Mesendoderm (in vitro differentiated cells): ENCODE measurements around the gene KIAA2012.

ENCODE experiments used
- DNase-seq: peaks from one replicate; pipeline ENCODE4 v3.0.0; 2013
- H2AK5ac ChIP-seq: 2 replicates; pipeline ENCODE4 v1.6.1; 2013; ENCODE audit warnings: low read length, inconsistent platforms
- H2BK120ac ChIP-seq: 2 replicates; pipeline ENCODE4 v1.6.1; 2013; ENCODE audit warnings: low read depth, mild to moderate bottlenecking, low read length, moderate library complexity, mixed read lengths
- H2BK15ac ChIP-seq: replicated peaks from 2 replicates; pipeline ENCODE4 v1.6.1; 2013; ENCODE audit warnings: low read depth, mild to moderate bottlenecking, moderate library complexity
- H2BK5ac ChIP-seq: 2 replicates; pipeline ENCODE4 v1.6.1; 2013; ENCODE audit warnings: low read length, inconsistent platforms
- H3K18ac ChIP-seq: 2 replicates; pipeline ENCODE4 v1.6.1; 2013; ENCODE audit warnings: mild to moderate bottlenecking, low read length, mixed read lengths
- H3K23ac ChIP-seq: one replicate; pipeline ENCODE4 v1.6.1; 2013; ENCODE audit warnings: low read length
- H3K27ac ChIP-seq: 2 replicates; pipeline ENCODE4 v1.5.1; 2013; ENCODE audit warnings: low read depth, mild to moderate bottlenecking, inconsistent platforms, low read length, moderate library complexity
- H3K27me3 ChIP-seq: 2 replicates; pipeline ENCODE4 v1.6.1; 2013; ENCODE audit warnings: low read length, control low read depth, mild to moderate bottlenecking, inconsistent platforms; ENCODE audit not compliant: insufficient read depth, poor library complexity
- H3K36me3 ChIP-seq: 2 replicates; pipeline ENCODE4 v1.6.1; 2013; ENCODE audit warnings: low read length, inconsistent platforms; ENCODE audit not compliant: control insufficient read depth, insufficient read depth
- H3K4ac ChIP-seq: one replicate; pipeline ENCODE4 v1.6.1; 2013; ENCODE audit warnings: low read depth, mild to moderate bottlenecking, low read length, moderate library complexity
- H3K4me1 ChIP-seq: 2 replicates; pipeline ENCODE4 v1.6.1; 2013; ENCODE audit warnings: low read depth, low read length, inconsistent platforms; ENCODE audit not compliant: control insufficient read depth
- H3K4me2 ChIP-seq: 2 replicates; pipeline ENCODE4 v1.6.1; 2013; ENCODE audit warnings: low read length
- H3K4me3 ChIP-seq: 2 replicates; pipeline ENCODE4 v1.5.1; 2013; ENCODE audit warnings: mild to moderate bottlenecking, low read length
- H3K56ac ChIP-seq: one replicate; pipeline ENCODE4 v1.6.1; 2013; ENCODE audit warnings: low read length
- H3K79me1 ChIP-seq: 2 replicates; pipeline ENCODE4 v1.6.1; 2013; ENCODE audit warnings: low read length, inconsistent platforms
- H3K79me2 ChIP-seq: 2 replicates; pipeline ENCODE4 v1.6.1; 2013; ENCODE audit warnings: mild to moderate bottlenecking, low read length; ENCODE audit not compliant: control insufficient read depth, insufficient read depth
- H3K9ac ChIP-seq: 2 replicates; pipeline ENCODE4 v1.6.1; 2013; ENCODE audit warnings: low read length, inconsistent platforms
- H4K5ac ChIP-seq: one replicate; pipeline ENCODE4 v1.6.1; 2013; ENCODE audit warnings: low read length
- H4K8ac ChIP-seq: one replicate; pipeline ENCODE4 v1.6.1; 2013; ENCODE audit warnings: low read depth, mild to moderate bottlenecking, control low read depth, low read length, moderate library complexity
- WGBS: extraction: QIAGEN DNeasy Blood & Tissue Kit; methylation state at CpG from one replicate; pipeline ENCODE4 v1.1.7; 2013; ENCODE audit warnings: low lambda C conversion rate, missing lambda C conversion rate; ENCODE audit not compliant: insufficient coverage; ENCODE audit errors: extremely low coverage; 5-methylcytosine and 5-hydroxymethylcytosine counted together

KIAA2012 gene

DNA sequence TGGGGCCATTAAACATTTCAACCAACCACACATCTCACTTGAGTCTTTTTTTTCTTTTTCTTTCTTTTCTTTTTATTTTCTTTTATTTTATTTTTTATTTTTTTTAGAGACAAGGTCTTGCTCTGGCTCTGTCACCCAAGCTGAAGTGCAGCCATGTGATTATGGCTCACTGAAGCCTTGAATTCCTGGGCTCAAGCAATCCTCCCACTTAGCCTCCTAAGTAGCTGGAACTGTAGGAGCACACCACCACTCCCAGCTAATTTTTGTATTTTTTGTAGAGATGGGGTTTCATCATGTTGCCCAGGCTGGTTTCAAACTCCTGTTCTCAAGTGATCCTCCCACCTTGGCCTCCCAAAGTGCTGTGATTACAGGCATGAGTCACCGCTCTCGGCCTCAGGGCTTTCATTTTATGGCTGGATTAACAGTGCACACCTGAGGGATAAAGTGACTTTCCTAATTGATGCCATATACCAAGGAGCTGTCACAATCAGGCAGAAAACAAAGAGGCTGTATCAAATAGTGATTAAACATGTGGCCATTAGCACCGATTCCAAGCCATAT lies 21.5 kb downstream of the KIAA2012 start:
- H3K79me2 ChIP-seq, result no peaks in the 10 kb centered on the region
- no peak overlapping the region for H3K9ac ChIP-seq
- no peak overlapping the region for H3K56ac ChIP-seq
- H3K4me1 ChIP-seq, result peaks cover 2% of the 10 kb centered on the region
- no peak for DNase-seq
- H3K27ac ChIP-seq, result no peak overlapping the region
- H3K79me1 ChIP-seq, result no peaks in the 10 kb centered on the region
- no peak overlapping the region for H3K23ac ChIP-seq
- no peak overlapping the region for H3K4me3 ChIP-seq
- no CpG with 5 or more reads among the region's 3 CpGs for WGBS
- H2BK5ac ChIP-seq, result no peak overlapping the region
- H2BK120ac ChIP-seq, result no peak overlapping the region
- no peak overlapping the region for H3K18ac ChIP-seq
- H4K8ac ChIP-seq, result no peak overlapping the region
- no peak overlapping the region for H2AK5ac ChIP-seq
- no peak overlapping the region for H2BK15ac ChIP-seq
- no peak overlapping the region for H3K4me2 ChIP-seq
- no peaks in the 10 kb centered on the region for H3K27me3 ChIP-seq
- no peak overlapping the region for H4K5ac ChIP-seq
- H3K4ac ChIP-seq, result no peak overlapping the region
- no peaks in the 10 kb centered on the region for H3K36me3 ChIP-seq

DNA sequence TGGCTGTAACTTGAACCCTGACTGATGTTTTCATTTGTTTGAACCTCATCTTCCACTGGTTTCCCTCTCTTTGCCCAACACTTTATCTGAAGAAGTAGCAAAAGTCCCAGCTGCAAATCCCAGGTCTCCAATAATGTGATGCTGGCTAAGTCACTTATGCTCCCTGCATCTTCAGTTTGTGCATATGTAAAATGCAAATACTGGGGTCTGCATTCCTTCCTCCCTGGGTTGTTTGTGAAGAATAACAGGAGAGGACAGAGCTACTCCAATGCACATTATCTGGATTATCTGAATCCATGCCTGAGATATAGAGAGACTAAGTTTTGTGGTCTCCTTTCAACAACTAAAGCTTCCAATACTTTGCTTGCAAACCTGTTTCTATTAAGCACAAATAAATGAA lies 22.2 kb downstream of the KIAA2012 start:
- no peak overlapping the region for H2BK15ac ChIP-seq
- no peak overlapping the region for H3K4me2 ChIP-seq
- DNase-seq, result no peak
- H3K27ac ChIP-seq, result no peak overlapping the region
- no peak overlapping the region for H3K18ac ChIP-seq
- no peak overlapping the region for H4K8ac ChIP-seq
- no peaks in the 10 kb centered on the region for H3K27me3 ChIP-seq
- H3K4me1 ChIP-seq, result peaks cover 2% of the 10 kb centered on the region
- H3K56ac ChIP-seq, result no peak overlapping the region
- no peak overlapping the region for H4K5ac ChIP-seq
- no peak overlapping the region for H2AK5ac ChIP-seq
- no peak overlapping the region for H3K4me3 ChIP-seq
- H2BK5ac ChIP-seq, result no peak overlapping the region
- no peaks in the 10 kb centered on the region for H3K79me2 ChIP-seq
- H2BK120ac ChIP-seq, result no peak overlapping the region
- H3K9ac ChIP-seq, result no peak overlapping the region
- H3K23ac ChIP-seq, result no peak overlapping the region
- H3K4ac ChIP-seq, result no peak overlapping the region
- no peaks in the 10 kb centered on the region for H3K36me3 ChIP-seq
- no peaks in the 10 kb centered on the region for H3K79me1 ChIP-seq

- Histone ChIP-seq H3K23ac (no peak overlapping the region), H3K18ac (no peak overlapping the region), H3K79me2 (no peaks in the 10 kb centered on the region), H3K4ac (no peak overlapping the region), H3K4me3 (no peak overlapping the region), H3K4me1 (peaks cover 4% of the 10 kb centered on the region), H3K27me3 (no peaks in the 10 kb centered on the region), H3K79me1 (no peaks in the 10 kb centered on the region), H4K8ac (no peak overlapping the region), H2AK5ac (no peak overlapping the region), H3K36me3 (no peaks in the 10 kb centered on the region), H3K56ac (no peak overlapping the region), H2BK5ac (no peak overlapping the region), H3K9ac (no peak overlapping the region), H3K4me2 (no peak overlapping the region), H2BK15ac (no peak overlapping the region), H4K5ac (no peak overlapping the region), H2BK120ac (no peak overlapping the region), H3K27ac (no peak overlapping the region)
- peak; percentile 79 for DNase-seq
- no CpG with 5 or more reads among the region's 3 CpGs for WGBS
Measured at GRCh38 chr2:202096736-202097135, 23.7 kb downstream of the KIAA2012 start.

DNA sequence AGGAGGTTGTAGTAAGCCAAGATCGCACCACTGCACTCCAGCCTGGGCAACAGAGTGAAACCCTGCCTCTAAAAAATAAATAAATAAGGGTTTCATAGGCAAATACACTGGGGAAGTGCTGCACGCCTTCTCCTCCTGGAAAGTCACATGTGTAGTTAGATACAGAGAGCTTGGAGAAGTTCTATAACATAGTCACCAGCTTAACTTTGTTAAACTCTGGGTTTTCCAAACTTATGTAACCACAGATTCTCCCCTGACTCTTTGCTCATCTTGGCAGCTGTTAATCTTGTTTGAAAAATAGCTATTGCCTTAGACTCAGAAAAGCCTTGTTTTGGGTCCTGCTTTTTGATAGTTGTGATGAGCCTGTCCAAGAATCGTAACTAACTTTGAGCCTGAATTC lies 25.2 kb downstream of the KIAA2012 start:
- H2AK5ac ChIP-seq, result no peak overlapping the region
- H4K8ac ChIP-seq, result no peak overlapping the region
- no peaks in the 10 kb centered on the region for H3K36me3 ChIP-seq
- H3K4me1 ChIP-seq, result peaks cover 5% of the 10 kb centered on the region
- H3K18ac ChIP-seq, result no peak overlapping the region
- no peak overlapping the region for H2BK120ac ChIP-seq
- no peak overlapping the region for H2BK5ac ChIP-seq
- no peak overlapping the region for H3K4me3 ChIP-seq
- H3K9ac ChIP-seq, result no peak overlapping the region
- H3K79me1 ChIP-seq, result no peaks in the 10 kb centered on the region
- H4K5ac ChIP-seq, result no peak overlapping the region
- H3K27me3 ChIP-seq, result no peaks in the 10 kb centered on the region
- H3K79me2 ChIP-seq, result no peaks in the 10 kb centered on the region
- H2BK15ac ChIP-seq, result no peak overlapping the region
- H3K4ac ChIP-seq, result no peak overlapping the region
- DNase-seq, result no peak
- H3K4me2 ChIP-seq, result no peak overlapping the region
- no peak overlapping the region for H3K23ac ChIP-seq
- no peak overlapping the region for H3K56ac ChIP-seq
- no peak overlapping the region for H3K27ac ChIP-seq
- WGBS, result no CpG with 5 or more reads among the region's 3 CpGs

DNA sequence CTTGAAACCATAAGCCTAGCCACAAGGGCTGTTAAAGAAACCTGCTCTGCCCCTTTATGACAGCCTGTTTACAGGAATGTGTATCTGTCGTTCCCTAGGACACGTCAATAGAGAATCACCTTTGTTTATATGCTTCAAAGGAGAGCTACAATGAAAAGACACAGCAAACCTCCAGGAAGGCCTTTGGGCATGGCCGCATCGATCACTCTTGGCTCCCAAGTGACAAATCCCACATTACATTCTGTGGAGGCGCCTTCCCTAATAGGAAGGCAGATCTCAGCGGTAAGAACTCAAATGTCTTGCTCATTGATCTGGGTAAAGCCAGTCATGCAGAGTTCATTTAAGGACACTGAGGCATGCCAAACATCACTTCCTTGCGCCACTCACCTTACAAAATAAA lies 26.5 kb downstream of the KIAA2012 start:
- H3K27me3 ChIP-seq, result no peaks in the 10 kb centered on the region
- no CpG with 5 or more reads among the region's 7 CpGs for WGBS
- no peak overlapping the region for H3K27ac ChIP-seq
- H2BK120ac ChIP-seq, result no peak overlapping the region
- no peak overlapping the region for H4K5ac ChIP-seq
- no peak overlapping the region for H4K8ac ChIP-seq
- peak; percentile 74 for DNase-seq
- H2AK5ac ChIP-seq, result no peak overlapping the region
- no peak overlapping the region for H3K9ac ChIP-seq
- H3K18ac ChIP-seq, result no peak overlapping the region
- H3K4me1 ChIP-seq, result peaks cover 5% of the 10 kb centered on the region
- no peaks in the 10 kb centered on the region for H3K36me3 ChIP-seq
- H3K4ac ChIP-seq, result no peak overlapping the region
- H3K23ac ChIP-seq, result no peak overlapping the region
- no peak overlapping the region for H3K56ac ChIP-seq
- no peak overlapping the region for H3K4me2 ChIP-seq
- H3K79me2 ChIP-seq, result no peaks in the 10 kb centered on the region
- H3K4me3 ChIP-seq, result no peak overlapping the region
- no peak overlapping the region for H2BK5ac ChIP-seq
- no peak overlapping the region for H2BK15ac ChIP-seq
- no peaks in the 10 kb centered on the region for H3K79me1 ChIP-seq

DNA sequence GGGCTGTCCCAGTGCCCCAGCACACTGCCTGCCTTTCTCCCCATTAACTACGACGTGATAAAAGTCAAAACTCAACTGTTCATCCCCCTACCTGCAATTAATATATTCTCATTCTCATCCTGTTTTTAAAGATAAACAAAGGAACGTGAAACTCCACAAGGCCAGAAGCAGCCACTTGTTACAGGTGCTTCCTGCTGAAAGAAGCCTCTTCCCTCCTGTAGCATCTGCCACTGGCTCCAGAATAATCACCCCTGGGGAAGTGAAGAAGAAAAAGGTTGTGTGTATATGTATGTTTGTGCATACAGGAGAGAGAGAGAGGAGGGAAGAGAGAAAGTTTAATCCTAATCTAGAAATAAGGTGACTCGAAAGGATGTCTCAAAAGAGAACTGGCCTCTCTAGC lies 27.1 kb downstream of the KIAA2012 start:
- Histone ChIP-seq H2AK5ac (no peak overlapping the region), H2BK15ac (no peak overlapping the region), H3K4me1 (peaks cover 5% of the 10 kb centered on the region), H3K4me3 (no peak overlapping the region), H3K23ac (no peak overlapping the region), H3K27me3 (no peaks in the 10 kb centered on the region), H3K4me2 (no peak overlapping the region), H3K9ac (no peak overlapping the region), H3K36me3 (no peaks in the 10 kb centered on the region), H3K56ac (no peak overlapping the region), H3K79me2 (no peaks in the 10 kb centered on the region), H4K5ac (no peak overlapping the region), H3K4ac (no peak overlapping the region), H3K79me1 (no peaks in the 10 kb centered on the region), H4K8ac (no peak overlapping the region), H2BK120ac (no peak overlapping the region), H3K18ac (no peak overlapping the region), H2BK5ac (no peak overlapping the region), H3K27ac (no peak overlapping the region)
- no peak for DNase-seq
- no CpG with 5 or more reads among the region's 4 CpGs for WGBS
